SH-SY5Y (cell line): Measurements from ENCODE around the gene KCNA1.

ENCODE experiments used
- GATA2 ChIP-seq: IDR thresholded peaks from 2 replicates; pipeline ENCODE4 v1.6.1; 2011; ENCODE audit warnings: mild to moderate bottlenecking, low read depth, low read length
- GATA3 ChIP-seq: IDR thresholded peaks from 2 replicates; pipeline ENCODE4 v1.6.1; 2011; ENCODE audit warnings: low read depth, mild to moderate bottlenecking, low read length, moderate library complexity

Gene KCNA1

GRCh38 chr12:4909734-4910501, at the start of gene KCNA1:
TSS of gene KCNA1 (plus strand) at chr12:4909905. CDS start at chr12:4911379, 1,474 bp downstream.
- TF ChIP-seq GATA3 (no peak), GATA2 (no peak)

- TF ChIP-seq GATA2: no peak
- TF ChIP-seq GATA3: no peak
Measured at GRCh38 chr12:4860741-4861140, 49.0 kb upstream of the KCNA1 start.

GRCh38 chr12:4862809-4863208, 46.9 kb upstream of the KCNA1 start:
- TF ChIP-seq GATA3: no peak
- TF ChIP-seq GATA2: no peak

- no peak for TF ChIP-seq GATA2
- no peak for TF ChIP-seq GATA3
Measured at GRCh38 chr12:4864575-4864974, 45.1 kb upstream of the KCNA1 start.

- TF ChIP-seq GATA3 (no peak), GATA2 (no peak)
Measured at GRCh38 chr12:4865246-4865645, 44.5 kb upstream of the KCNA1 start.

- TF ChIP-seq GATA3: no peak
- TF ChIP-seq GATA2: no peak
Measured at GRCh38 chr12:4866299-4866698, 43.4 kb upstream of the KCNA1 start.

GRCh38 chr12:4867384-4867783, 42.3 kb upstream of the KCNA1 start:
- TF ChIP-seq GATA2 (no peak), GATA3 (no peak)

- no peak for TF ChIP-seq GATA2
- no peak for TF ChIP-seq GATA3
Measured at GRCh38 chr12:4870423-4870822, 39.3 kb upstream of the KCNA1 start.

- TF ChIP-seq GATA2 (no peak), GATA3 (no peak)
Measured at GRCh38 chr12:4871514-4871913, 38.2 kb upstream of the KCNA1 start.

GRCh38 chr12:4873947-4874346, 35.8 kb upstream of the KCNA1 start:
- TF ChIP-seq GATA2 (no peak), GATA3 (no peak)

- TF ChIP-seq GATA2: no peak
- no peak for TF ChIP-seq GATA3
Measured at GRCh38 chr12:4874671-4875070, 35.0 kb upstream of the KCNA1 start.

GRCh38 chr12:4881266-4882064, 28.2 kb upstream of the KCNA1 start:
- TF ChIP-seq GATA2: no peak
- TF ChIP-seq GATA3: no peak

GRCh38 chr12:4891866-4892265, 17.8 kb upstream of the KCNA1 start:
- TF ChIP-seq GATA2: no peak
- TF ChIP-seq GATA3: no peak

GRCh38 chr12:4892418-4892817, 17.3 kb upstream of the KCNA1 start:
- TF ChIP-seq GATA3 (no peak), GATA2 (no peak)

- no peak for TF ChIP-seq GATA2
- TF ChIP-seq GATA3: no peak
Measured at GRCh38 chr12:4894019-4894418, 15.7 kb upstream of the KCNA1 start.
